ENCODE data around the gene KRTAP10-2.
"Not testable (repeated sequence)": the region's sequence is repeated elsewhere in the genome, so short reads cannot be mapped to it uniquely, and the experiment has no call there.

The KRTAP10-2 gene

GRCh38 chr21:44558329-44558675, 7.0 kb upstream of the KRTAP10-2 start:
- H3K36me3 ChIP-seq (ENCODE audit: insufficient read depth, low read length); H3K4me3 ChIP-seq (ENCODE audit: low read length); H3K9me3 ChIP-seq (replicated peaks; ENCODE audit: low read length); H3K9ac ChIP-seq (ENCODE audit: low read depth, low read length); H3K4me1 ChIP-seq (ENCODE audit: control insufficient read depth, insufficient read depth, low read length); H3K4me2 ChIP-seq (ENCODE audit: low read length): not testable (repeated sequence)
- peaks cover 61% of the 10 kb centered on the region for H3K27me3 ChIP-seq (ENCODE audit: control insufficient read depth, insufficient read depth, low read length)

- Histone ChIP-seq H3K4me2 (ENCODE audit: low read length) (no peak overlapping the region), H3K9me3 (replicated peaks; ENCODE audit: low read length) (no peaks in the 10 kb centered on the region), H3K27me3 (ENCODE audit: control insufficient read depth, insufficient read depth, low read length) (peaks cover 67% of the 10 kb centered on the region), H3K9ac (ENCODE audit: low read depth, low read length) (no peak overlapping the region), H3K36me3 (ENCODE audit: insufficient read depth, low read length) (no peaks in the 10 kb centered on the region), H3K4me3 (ENCODE audit: low read length) (no peak overlapping the region), H3K4me1 (ENCODE audit: control insufficient read depth, insufficient read depth, low read length) (no peaks in the 10 kb centered on the region)
Measured at GRCh38 chr21:44557491-44558328, 6.4 kb upstream of the KRTAP10-2 start.

DNA sequence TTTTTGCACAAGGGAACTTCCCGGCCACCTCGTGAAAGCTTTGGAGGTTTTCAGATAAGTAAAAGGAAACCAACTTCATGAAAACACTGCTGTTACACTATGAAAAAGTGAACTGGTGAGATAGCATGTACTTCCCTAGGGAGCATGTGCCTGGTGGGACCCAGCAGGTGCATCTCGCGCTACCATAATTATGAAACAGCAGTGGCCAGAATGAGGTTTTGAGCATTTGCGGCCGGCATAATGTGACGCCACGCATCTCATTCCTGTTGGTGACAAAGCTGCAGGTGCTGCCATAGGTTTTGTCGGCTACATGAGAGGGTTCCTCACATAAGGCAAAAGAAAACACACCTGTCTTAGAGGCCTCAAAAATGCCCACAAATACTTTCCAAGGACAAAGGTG, 5.6 kb upstream of the KRTAP10-2 start:
- Histone ChIP-seq H3K36me3 (ENCODE audit: insufficient read depth, low read length) (no peaks in the 10 kb centered on the region), H3K4me2 (ENCODE audit: low read length) (no peak overlapping the region), H3K9ac (ENCODE audit: low read depth, low read length) (no peak overlapping the region), H3K9me3 (replicated peaks; ENCODE audit: low read length) (no peaks in the 10 kb centered on the region), H3K4me1 (ENCODE audit: control insufficient read depth, insufficient read depth, low read length) (no peaks in the 10 kb centered on the region), H3K4me3 (ENCODE audit: low read length) (no peak overlapping the region), H3K27me3 (ENCODE audit: control insufficient read depth, insufficient read depth, low read length) (peaks cover 75% of the 10 kb centered on the region)

DNA sequence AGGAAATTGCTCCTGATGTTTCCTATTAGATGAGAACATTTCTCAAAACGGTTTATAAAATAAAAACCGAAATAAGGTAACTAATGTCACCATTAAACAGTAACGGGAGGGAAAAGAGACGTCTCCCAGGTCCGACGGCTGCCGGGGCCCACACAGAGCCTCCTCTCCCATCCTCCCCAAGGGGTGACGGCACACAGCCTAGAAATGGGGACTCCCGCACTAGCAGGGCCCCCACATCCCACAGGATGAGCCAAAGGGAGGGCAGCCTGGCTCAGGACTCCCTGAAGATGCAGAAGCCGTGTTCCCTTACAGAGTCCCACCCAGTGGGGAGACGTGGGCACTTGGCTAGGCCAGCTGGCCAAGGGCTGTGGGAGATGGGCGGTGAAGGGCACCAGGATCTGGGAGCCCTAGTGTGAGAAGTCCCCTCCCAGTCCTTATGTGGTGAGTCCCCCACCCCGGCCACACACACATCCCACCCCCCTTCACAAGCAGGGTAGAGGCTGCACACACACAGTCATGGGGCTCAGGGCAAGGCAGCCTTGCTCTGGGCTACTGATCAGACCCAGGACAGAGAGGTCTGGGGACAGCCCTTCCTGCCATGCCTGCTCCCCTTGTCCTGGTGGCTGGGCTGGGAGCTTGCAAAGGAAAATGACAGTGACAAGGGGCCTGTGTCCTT, 4.0 kb upstream of the KRTAP10-2 start:
- no peak overlapping the region for H3K9ac ChIP-seq (ENCODE audit: low read depth, low read length)
- no peak overlapping the region for H3K4me3 ChIP-seq (ENCODE audit: low read length)
- H3K36me3 ChIP-seq (ENCODE audit: insufficient read depth, low read length): no peaks in the 10 kb centered on the region
- peaks cover 83% of the 10 kb centered on the region for H3K27me3 ChIP-seq (ENCODE audit: control insufficient read depth, insufficient read depth, low read length)
- H3K4me2 ChIP-seq (ENCODE audit: low read length): no peak overlapping the region
- H3K4me1 ChIP-seq (ENCODE audit: control insufficient read depth, insufficient read depth, low read length): no peaks in the 10 kb centered on the region
- no peaks in the 10 kb centered on the region for H3K9me3 ChIP-seq (replicated peaks; ENCODE audit: low read length)

GRCh38 chr21:44552681-44553080, 1.4 kb upstream of the KRTAP10-2 start:
- Histone ChIP-seq H3K4me2 (ENCODE audit: low read length) (no peak overlapping the region), H3K4me1 (ENCODE audit: control insufficient read depth, insufficient read depth, low read length) (no peaks in the 10 kb centered on the region), H3K36me3 (ENCODE audit: insufficient read depth, low read length) (no peaks in the 10 kb centered on the region), H3K9ac (ENCODE audit: low read depth, low read length) (no peak overlapping the region), H3K9me3 (replicated peaks; ENCODE audit: low read length) (no peaks in the 10 kb centered on the region), H3K4me3 (ENCODE audit: low read length) (no peak overlapping the region), H3K27me3 (ENCODE audit: control insufficient read depth, insufficient read depth, low read length) (peaks cover 80% of the 10 kb centered on the region)

GRCh38 chr21:44552136-44552535, 831 bp upstream of the KRTAP10-2 start:
- Histone ChIP-seq H3K36me3 (ENCODE audit: insufficient read depth, low read length) (no peaks in the 10 kb centered on the region), H3K9ac (ENCODE audit: low read depth, low read length) (no peak overlapping the region), H3K4me1 (ENCODE audit: control insufficient read depth, insufficient read depth, low read length) (no peaks in the 10 kb centered on the region), H3K9me3 (replicated peaks; ENCODE audit: low read length) (no peaks in the 10 kb centered on the region), H3K4me3 (ENCODE audit: low read length) (no peak overlapping the region), H3K4me2 (ENCODE audit: low read length) (no peak overlapping the region), H3K27me3 (ENCODE audit: control insufficient read depth, insufficient read depth, low read length) (peaks cover 74% of the 10 kb centered on the region)

GRCh38 chr21:44550807-44551206, 498 bp downstream of the KRTAP10-2 start:
- H3K9me3 ChIP-seq (replicated peaks; ENCODE audit: low read length): no peaks in the 10 kb centered on the region
- H3K27me3 ChIP-seq (ENCODE audit: control insufficient read depth, insufficient read depth, low read length): peaks cover 65% of the 10 kb centered on the region
- no peak overlapping the region for H3K4me2 ChIP-seq (ENCODE audit: low read length)
- H3K4me1 ChIP-seq (ENCODE audit: control insufficient read depth, insufficient read depth, low read length): no peaks in the 10 kb centered on the region
- H3K9ac ChIP-seq (ENCODE audit: low read depth, low read length): no peak overlapping the region
- H3K4me3 ChIP-seq (ENCODE audit: low read length): no peak overlapping the region
- no peaks in the 10 kb centered on the region for H3K36me3 ChIP-seq (ENCODE audit: insufficient read depth, low read length)

- not testable (repeated sequence) for H3K4me3 ChIP-seq (ENCODE audit: low read length); H3K4me2 ChIP-seq (ENCODE audit: low read length)
Measured at GRCh38 chr21:44550285-44550684, 1.0 kb downstream of the KRTAP10-2 start.

GRCh38 chr21:44549525-44550211, 1.6 kb downstream of the KRTAP10-2 start:
- H3K4me3 ChIP-seq (ENCODE audit: low read length): no peak overlapping the region
- no peaks in the 10 kb centered on the region for H3K4me1 ChIP-seq (ENCODE audit: control insufficient read depth, insufficient read depth, low read length)
- H3K9me3 ChIP-seq (replicated peaks; ENCODE audit: low read length): no peaks in the 10 kb centered on the region
- H3K9ac ChIP-seq (ENCODE audit: low read depth, low read length): no peak overlapping the region
- no peaks in the 10 kb centered on the region for H3K36me3 ChIP-seq (ENCODE audit: insufficient read depth, low read length)
- no peak overlapping the region for H3K4me2 ChIP-seq (ENCODE audit: low read length)
- H3K27me3 ChIP-seq (ENCODE audit: control insufficient read depth, insufficient read depth, low read length): peaks cover 56% of the 10 kb centered on the region

More at GRCh38 chr21:44550285-44550684, 1.0 kb downstream of the KRTAP10-2 start:
- not testable (repeated sequence) for H3K4me1 ChIP-seq (ENCODE audit: control insufficient read depth, insufficient read depth, low read length); H3K9ac ChIP-seq (ENCODE audit: low read depth, low read length); H3K36me3 ChIP-seq (ENCODE audit: insufficient read depth, low read length); H3K9me3 ChIP-seq (replicated peaks; ENCODE audit: low read length)
- peaks cover 61% of the 10 kb centered on the region for H3K27me3 ChIP-seq (ENCODE audit: control insufficient read depth, insufficient read depth, low read length)

GRCh38 chr21:44548922-44549321, 2.4 kb downstream of the KRTAP10-2 start:
- Histone ChIP-seq H3K9ac (ENCODE audit: low read depth, low read length) (no peak overlapping the region), H3K27me3 (ENCODE audit: control insufficient read depth, insufficient read depth, low read length) (peaks cover 49% of the 10 kb centered on the region), H3K4me2 (ENCODE audit: low read length) (no peak overlapping the region), H3K9me3 (replicated peaks; ENCODE audit: low read length) (no peaks in the 10 kb centered on the region), H3K4me3 (ENCODE audit: low read length) (no peak overlapping the region), H3K36me3 (ENCODE audit: insufficient read depth, low read length) (no peaks in the 10 kb centered on the region), H3K4me1 (ENCODE audit: control insufficient read depth, insufficient read depth, low read length) (no peaks in the 10 kb centered on the region)

DNA sequence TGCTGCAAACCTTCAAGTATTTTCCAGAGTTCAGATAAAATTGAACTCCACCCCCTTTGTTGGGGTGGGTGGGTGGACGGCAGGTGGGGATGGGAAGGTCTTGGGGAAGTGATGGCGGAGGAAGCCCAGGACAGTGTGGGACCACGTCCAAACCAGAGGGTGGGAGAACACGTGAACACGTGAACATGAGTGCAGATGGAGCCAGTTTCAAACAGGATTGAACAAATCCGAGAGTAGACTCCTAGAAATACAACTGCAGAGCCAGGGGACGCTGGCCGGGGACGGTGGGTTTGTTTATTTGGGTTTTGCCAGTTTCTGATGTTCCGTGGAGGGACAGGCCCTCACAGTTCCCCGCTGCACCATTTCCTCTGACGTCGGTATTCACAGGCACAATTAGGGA, 2.9 kb downstream of the KRTAP10-2 start:
- Histone ChIP-seq H3K4me3 (ENCODE audit: low read length) (no peak overlapping the region), H3K27me3 (ENCODE audit: control insufficient read depth, insufficient read depth, low read length) (peaks cover 44% of the 10 kb centered on the region), H3K9me3 (replicated peaks; ENCODE audit: low read length) (no peaks in the 10 kb centered on the region)

More for the DNA sequence above, 2.9 kb downstream of the KRTAP10-2 start:
- Histone ChIP-seq H3K4me2 (ENCODE audit: low read length) (no peak overlapping the region), H3K4me1 (ENCODE audit: control insufficient read depth, insufficient read depth, low read length) (no peaks in the 10 kb centered on the region), H3K9ac (ENCODE audit: low read depth, low read length) (no peak overlapping the region), H3K36me3 (ENCODE audit: insufficient read depth, low read length) (no peaks in the 10 kb centered on the region)

All from skeletal muscle satellite cell (primary cell).